Neuronal stem cell (in vitro differentiated cells): ENCODE measurements around the gene RADIL.

Experiments
- DNase-seq: peaks from one replicate; pipeline ENCODE4 v3.0.0-alpha.2; 2013; ENCODE audit warnings: low spot score
- H2AFZ ChIP-seq: one replicate; pipeline ENCODE4 v1.6.1; 2013; ENCODE audit warnings: mild to moderate bottlenecking, low read length, inconsistent platforms
- H2AK5ac ChIP-seq: 2 replicates; pipeline ENCODE4 v1.6.1; 2013; ENCODE audit warnings: low read depth, mild to moderate bottlenecking, inconsistent platforms, low read length, moderate library complexity, mixed read lengths
- H2BK120ac ChIP-seq: 2 replicates; pipeline ENCODE4 v1.6.1; 2013; ENCODE audit warnings: low read depth, mild to moderate bottlenecking, inconsistent platforms, low read length, moderate library complexity, mixed read lengths
- H2BK12ac ChIP-seq: one replicate; pipeline ENCODE4 v1.6.1; 2013; ENCODE audit warnings: low read length, inconsistent platforms
- H2BK15ac ChIP-seq: 2 replicates; pipeline ENCODE4 v1.6.1; 2013; ENCODE audit warnings: mild to moderate bottlenecking, low read length, inconsistent platforms, mixed read lengths
- H2BK5ac ChIP-seq: one replicate; pipeline ENCODE4 v1.6.1; 2013; ENCODE audit warnings: inconsistent platforms, mild to moderate bottlenecking, low read length, moderate library complexity
- H3K14ac ChIP-seq: one replicate; pipeline ENCODE4 v1.6.1; 2013; ENCODE audit warnings: low read length, inconsistent platforms
- H3K18ac ChIP-seq: 2 replicates; pipeline ENCODE4 v1.6.1; 2013; ENCODE audit warnings: low read length, inconsistent platforms
- H3K23ac ChIP-seq: 2 replicates; pipeline ENCODE4 v1.6.1; 2013; ENCODE audit warnings: low read depth, mild to moderate bottlenecking, mixed read lengths, low read length, inconsistent platforms; ENCODE audit not compliant: poor library complexity
- H3K27ac ChIP-seq: replicated peaks from 3 replicates; pipeline ENCODE4 v1.5.1; 2013; ENCODE audit warnings: low read length, inconsistent platforms
- H3K27me3 ChIP-seq, 3 experiments: 2 replicates each; pipeline ENCODE4 v1.6.1; 2013; ENCODE audit warnings: low read length in 3 of 3, mild to moderate bottlenecking in 2 of 3, inconsistent platforms in 1 of 3, low read depth in 1 of 3, mixed read lengths in 1 of 3, moderate library complexity in 1 of 3; ENCODE audit not compliant: control insufficient read depth in 3 of 3, insufficient read depth in 3 of 3
- H3K36me3 ChIP-seq, 2 donors: replicated peaks in 1 of 2; 2 replicates each; pipeline ENCODE4 v1.6.1; 2013; ENCODE audit warnings: low read length in 2 of 2; ENCODE audit not compliant: control insufficient read depth in 2 of 2, insufficient read depth in 2 of 2
- H3K4ac ChIP-seq: 2 replicates; pipeline ENCODE4 v1.6.1; 2013; ENCODE audit warnings: inconsistent platforms, mild to moderate bottlenecking, low read length, moderate library complexity
- H3K4me1 ChIP-seq, 2 donors: 1 replicate in 1 of 2; 2 replicates in 1 of 2; pipeline ENCODE4 v1.6.1; 2013; ENCODE audit warnings: low read length in 2 of 2, low read depth in 1 of 2; ENCODE audit not compliant: control insufficient read depth in 2 of 2, insufficient read depth in 1 of 2
- H3K4me2 ChIP-seq: one replicate; pipeline ENCODE4 v1.6.1; 2013; ENCODE audit warnings: mild to moderate bottlenecking, low read length, inconsistent platforms; ENCODE audit not compliant: insufficient read depth, poor library complexity, severe bottlenecking
- H3K4me3 ChIP-seq, 2 donors: 2 replicates each; pipeline ENCODE4 v1.5.1; 2013; ENCODE audit warnings: low read length in 2 of 2, mild to moderate bottlenecking in 2 of 2, inconsistent platforms in 1 of 2, moderate library complexity in 1 of 2
- H3K79me1 ChIP-seq: one replicate; pipeline ENCODE4 v1.6.1; 2013; ENCODE audit warnings: low read depth, mild to moderate bottlenecking, inconsistent platforms, low read length, moderate library complexity
- H3K9ac ChIP-seq: one replicate; pipeline ENCODE4 v1.6.1; 2013; ENCODE audit warnings: mild to moderate bottlenecking, low read depth, low read length, inconsistent platforms; ENCODE audit not compliant: poor library complexity
- H3K9me3 ChIP-seq, 2 donors: replicated peaks in 1 of 2; 2 replicates each; pipeline versions ENCODE3 to v1.6.1; 2013; ENCODE audit warnings: low read length in 2 of 2, mild to moderate bottlenecking in 2 of 2, inconsistent platforms in 1 of 2, low read depth in 1 of 2, mixed read lengths in 1 of 2, moderate library complexity in 1 of 2; ENCODE audit not compliant: control insufficient read depth in 2 of 2, insufficient read depth in 1 of 2
- H4K8ac ChIP-seq: one replicate; pipeline ENCODE4 v1.6.1; 2013; ENCODE audit warnings: low read depth, mild to moderate bottlenecking, inconsistent platforms, low read length, moderate library complexity
- H4K91ac ChIP-seq: one replicate; pipeline ENCODE4 v1.6.1; 2013; ENCODE audit warnings: low read length, low read depth, mild to moderate bottlenecking, inconsistent platforms; ENCODE audit not compliant: poor library complexity
- WGBS, 2 donors: extraction: QIAGEN DNeasy Blood & Tissue Kit; methylation state at CpG; one replicate each; pipeline ENCODE4 v1.1.7; 2013; ENCODE audit warnings: missing lambda C conversion rate in 2 of 2, mixed read lengths in 1 of 2; ENCODE audit not compliant: insufficient read length in 2 of 2, insufficient replicate concordance in 1 of 2; ENCODE audit errors: extremely low coverage in 2 of 2; 5-methylcytosine and 5-hydroxymethylcytosine counted together

Gene RADIL

GRCh38 chr7:4783762-4784351, 99.7 kb downstream of the RADIL start:
- Histone ChIP-seq H4K8ac (no peak overlapping the region), H3K4me1 (no peaks in the 10 kb centered on the region), H3K18ac (no peak overlapping the region), H4K91ac (no peak overlapping the region), H3K27ac (no peak overlapping the region), H3K79me1 (peaks cover 7% of the 10 kb centered on the region), H2BK120ac (no peak overlapping the region), H3K4me3 (no peak overlapping the region), H3K27me3 (no peaks in the 10 kb centered on the region), H3K9me3 (no peaks in the 10 kb centered on the region), H2BK12ac (no peak overlapping the region), H3K4ac (no peak overlapping the region), H3K9ac (no peak overlapping the region), H3K4me2 (no peak overlapping the region), H2AFZ (no peak overlapping the region), H3K23ac (peak overlapping the region; percentile 12), H2BK15ac (no peak overlapping the region), H2AK5ac (no peak overlapping the region), H2BK5ac (peak overlapping the region; percentile 39), H3K36me3 (peaks cover 16 to 66% of the 10 kb centered on the region in 2 donors), H3K14ac (no peak overlapping the region)
- WGBS, 2 donors: no CpG with 5 or more reads among the region's 40 CpGs
- no peak for DNase-seq

GRCh38 chr7:4783292-4783652, 100.2 kb downstream of the RADIL start:
- no peak overlapping the region for H3K18ac ChIP-seq
- peaks cover 16 to 62% of the 10 kb centered on the region in 2 donors for H3K36me3 ChIP-seq
- H3K9ac ChIP-seq: no peak overlapping the region
- no peak overlapping the region for H3K4ac ChIP-seq
- no peak overlapping the region for H2AK5ac ChIP-seq
- WGBS, 2 donors: no CpG with 5 or more reads among the region's 16 CpGs
- no peak overlapping the region for H2AFZ ChIP-seq
- H3K9me3 ChIP-seq: no peaks in the 10 kb centered on the region
- DNase-seq: no peak
- no peak overlapping the region for H4K91ac ChIP-seq
- H2BK15ac ChIP-seq: no peak overlapping the region
- H3K27me3 ChIP-seq: no peaks in the 10 kb centered on the region
- H2BK120ac ChIP-seq: no peak overlapping the region
- no peak overlapping the region for H3K14ac ChIP-seq
- no peak overlapping the region for H2BK12ac ChIP-seq
- peak overlapping the region; percentile 39 for H2BK5ac ChIP-seq
- no peak overlapping the region for H3K23ac ChIP-seq
- H3K4me3 ChIP-seq: no peak overlapping the region
- H3K79me1 ChIP-seq: peaks cover 7% of the 10 kb centered on the region
- no peak overlapping the region for H3K4me2 ChIP-seq
- H3K27ac ChIP-seq: no peak overlapping the region
- no peak overlapping the region for H4K8ac ChIP-seq
- H3K4me1 ChIP-seq: no peaks in the 10 kb centered on the region

DNA sequence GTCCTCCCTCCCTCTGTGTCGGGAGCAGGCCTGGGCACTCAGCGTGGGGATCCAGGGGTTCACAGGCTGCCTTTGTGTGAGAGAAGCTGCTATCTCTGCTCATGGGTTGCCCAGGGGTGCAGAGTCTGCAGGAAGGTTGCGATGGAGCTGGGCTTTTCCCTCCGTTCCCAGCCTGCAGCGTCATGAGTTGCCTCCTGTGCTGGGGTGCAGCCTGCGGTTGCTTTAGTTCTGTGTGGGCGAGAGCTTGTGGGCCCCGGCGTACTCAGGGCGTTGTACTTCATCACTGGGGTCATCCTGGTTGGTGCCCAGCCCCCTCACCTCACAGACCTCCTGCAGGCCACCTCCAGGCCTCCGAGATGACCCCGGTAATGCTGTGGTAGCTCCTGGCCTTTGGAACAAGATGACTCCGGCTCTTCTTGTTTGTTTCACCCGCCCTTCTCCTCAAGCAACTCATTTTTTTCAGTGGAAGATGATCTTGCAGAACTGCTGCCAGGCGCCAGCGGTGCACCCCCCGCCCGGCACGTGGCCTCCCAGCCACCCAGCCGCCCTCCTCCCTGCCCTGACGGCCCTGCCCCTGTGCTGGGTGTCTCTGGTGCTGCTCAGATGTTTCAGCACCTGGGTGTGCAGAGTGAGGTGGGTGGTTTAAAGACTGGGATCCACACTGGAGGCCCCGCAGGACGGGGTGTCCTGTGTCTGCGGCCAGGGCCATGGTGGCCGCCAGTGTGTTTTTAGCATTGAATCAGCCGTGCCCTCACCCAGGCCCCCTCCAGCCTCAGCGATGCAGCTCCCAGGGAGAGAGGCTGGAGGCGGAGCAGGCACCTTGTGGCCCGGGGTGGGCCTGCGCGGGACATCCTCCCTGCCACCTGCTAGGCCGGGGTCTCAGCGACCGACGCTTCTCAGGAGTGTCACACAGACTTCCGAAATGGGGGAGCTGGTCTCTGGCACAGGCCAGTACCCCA, 100.9 kb downstream of the RADIL start:
- H3K36me3 ChIP-seq: peaks cover 14 to 55% of the 10 kb centered on the region in 2 donors
- no CpG with 5 or more reads among the region's 36 CpGs for whole genome bisulfite sequencing, 2 donors

DNA sequence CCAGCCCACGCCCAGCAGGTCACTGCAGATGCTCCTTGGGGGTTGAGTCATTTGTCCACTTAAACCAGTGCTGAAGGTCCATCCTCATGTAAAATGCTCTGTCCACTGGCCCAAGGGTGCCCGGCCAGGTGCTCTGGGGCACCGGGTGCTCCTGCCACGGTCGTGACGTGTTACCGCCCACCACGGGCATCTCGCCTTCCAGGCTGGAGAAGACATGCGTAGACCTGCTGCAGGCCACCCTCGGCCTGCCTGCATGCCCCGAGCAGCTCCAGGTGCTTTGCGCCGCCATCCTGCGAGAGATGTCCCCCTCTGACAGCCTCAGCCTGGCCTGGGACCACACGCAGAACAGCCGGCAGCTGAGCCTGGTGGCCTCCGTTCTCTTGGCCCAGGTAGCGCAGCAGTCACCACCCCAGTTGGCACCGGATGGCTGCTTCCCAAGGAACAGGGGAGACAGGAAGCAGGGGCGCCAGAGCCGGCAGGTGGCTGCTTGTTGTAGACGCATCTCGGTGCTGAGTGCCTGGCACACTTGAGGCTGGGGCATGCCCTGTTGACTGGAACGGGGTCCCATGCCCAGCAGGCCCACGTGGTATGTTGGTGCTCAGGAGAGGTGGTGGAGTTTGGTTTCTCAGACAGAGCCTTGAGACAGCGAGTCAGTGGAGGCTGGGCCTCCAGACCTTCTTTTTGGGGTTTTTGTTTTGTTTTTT, 102.0 kb downstream of the RADIL start:
- H4K91ac ChIP-seq: no peak overlapping the region
- H3K23ac ChIP-seq: no peak overlapping the region
- peaks cover 7% of the 10 kb centered on the region for H3K79me1 ChIP-seq
- WGBS, 2 donors: no CpG with 5 or more reads among the region's 27 CpGs
- no peak for DNase-seq
- H2AK5ac ChIP-seq: no peak overlapping the region
- H3K36me3 ChIP-seq: peaks cover 14 to 50% of the 10 kb centered on the region in 2 donors
- H3K14ac ChIP-seq: no peak overlapping the region
- no peak overlapping the region for H3K4me2 ChIP-seq
- H3K4me3 ChIP-seq: no peak overlapping the region
- no peak overlapping the region for H2BK12ac ChIP-seq
- no peak overlapping the region for H2BK15ac ChIP-seq
- no peak overlapping the region for H2AFZ ChIP-seq
- H3K4me1 ChIP-seq: no peaks in the 10 kb centered on the region
- no peak overlapping the region for H4K8ac ChIP-seq
- H3K27ac ChIP-seq: no peak overlapping the region
- H3K4ac ChIP-seq: no peak overlapping the region
- H3K9ac ChIP-seq: no peak overlapping the region
- H2BK5ac ChIP-seq: peak overlapping the region; percentile 24
- H2BK120ac ChIP-seq: no peak overlapping the region
- H3K9me3 ChIP-seq: no peaks in the 10 kb centered on the region
- H3K27me3 ChIP-seq: no peaks in the 10 kb centered on the region
- no peak overlapping the region for H3K18ac ChIP-seq

More for the DNA sequence above, 100.9 kb downstream of the RADIL start:
- H2BK120ac ChIP-seq: no peak overlapping the region
- H3K4me1 ChIP-seq: no peaks in the 10 kb centered on the region
- peak overlapping the region; percentile 65 for H3K23ac ChIP-seq
- peaks cover 7% of the 10 kb centered on the region for H3K79me1 ChIP-seq
- no peak overlapping the region for H4K8ac ChIP-seq
- H3K14ac ChIP-seq: no peak overlapping the region
- peak overlapping the region; percentile 56 for H2AK5ac ChIP-seq
- no peak overlapping the region for H3K4me2 ChIP-seq
- H3K27ac ChIP-seq: no peak overlapping the region
- no peak for DNase-seq
- H2BK5ac ChIP-seq: peak overlapping the region; percentile 39
- H4K91ac ChIP-seq: no peak overlapping the region
- no peak overlapping the region for H3K18ac ChIP-seq
- no peak overlapping the region for H3K4me3 ChIP-seq
- no peaks in the 10 kb centered on the region for H3K27me3 ChIP-seq
- H2BK15ac ChIP-seq: no peak overlapping the region
- H3K4ac ChIP-seq: no peak overlapping the region
- H3K9me3 ChIP-seq: no peaks in the 10 kb centered on the region
- no peak overlapping the region for H3K9ac ChIP-seq
- no peak overlapping the region for H2BK12ac ChIP-seq
- H2AFZ ChIP-seq: no peak overlapping the region
